ENCODE measurements around the gene TBCB.
"Not testable (repeated sequence)": the region's sequence is repeated elsewhere in the genome, so short reads cannot be mapped to it uniquely, and the experiment has no call there.

Gene TBCB

GRCh38 chr19:36115453-36116343, at the start of gene TBCB:
TBCB (plus strand) TSS chr19:36115468; CDS start chr19:36115561, 93 bp downstream.
- no peak for DNase-seq

GRCh38 chr19:36067681-36068080, 47.6 kb upstream of the TBCB start:
- DNase-seq = no peak

- DNase-seq = not testable (repeated sequence)
Observed at GRCh38 chr19:36068810-36069499, 46.3 kb upstream of the TBCB start.

DNA sequence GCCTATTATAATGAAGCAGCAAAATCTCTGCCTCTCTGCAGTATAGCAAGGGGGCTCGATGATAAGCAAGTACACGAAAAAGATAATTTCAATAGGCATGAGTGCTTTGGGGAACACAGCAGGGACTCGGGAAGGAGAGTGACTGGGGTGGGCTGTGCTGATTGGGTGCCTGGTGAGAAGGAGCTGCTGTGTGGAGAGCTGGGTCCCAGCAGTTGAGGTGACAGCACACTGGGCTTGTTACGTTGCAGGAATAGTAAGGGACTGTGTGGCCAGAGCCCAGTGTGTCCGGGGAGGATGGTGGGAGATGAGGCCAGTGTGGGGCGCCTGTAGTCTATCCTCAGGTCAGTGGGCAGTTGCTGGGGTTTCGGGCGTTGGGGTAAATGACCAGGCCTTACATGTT, 43.2 kb upstream of the TBCB start:
- DNase-seq = no peak

GRCh38 chr19:36073121-36073876, 42.0 kb upstream of the TBCB start:
- DNase-seq = no peak

GRCh38 chr19:36079389-36079945, 35.8 kb upstream of the TBCB start:
- no peak for DNase-seq

- DNase-seq = no peak
Observed at GRCh38 chr19:36081385-36081784, 33.9 kb upstream of the TBCB start.

GRCh38 chr19:36081894-36082293, 33.4 kb upstream of the TBCB start:
- DNase-seq = no peak

- no peak for DNase-seq
Observed at GRCh38 chr19:36082916-36083315, 32.4 kb upstream of the TBCB start.

DNA sequence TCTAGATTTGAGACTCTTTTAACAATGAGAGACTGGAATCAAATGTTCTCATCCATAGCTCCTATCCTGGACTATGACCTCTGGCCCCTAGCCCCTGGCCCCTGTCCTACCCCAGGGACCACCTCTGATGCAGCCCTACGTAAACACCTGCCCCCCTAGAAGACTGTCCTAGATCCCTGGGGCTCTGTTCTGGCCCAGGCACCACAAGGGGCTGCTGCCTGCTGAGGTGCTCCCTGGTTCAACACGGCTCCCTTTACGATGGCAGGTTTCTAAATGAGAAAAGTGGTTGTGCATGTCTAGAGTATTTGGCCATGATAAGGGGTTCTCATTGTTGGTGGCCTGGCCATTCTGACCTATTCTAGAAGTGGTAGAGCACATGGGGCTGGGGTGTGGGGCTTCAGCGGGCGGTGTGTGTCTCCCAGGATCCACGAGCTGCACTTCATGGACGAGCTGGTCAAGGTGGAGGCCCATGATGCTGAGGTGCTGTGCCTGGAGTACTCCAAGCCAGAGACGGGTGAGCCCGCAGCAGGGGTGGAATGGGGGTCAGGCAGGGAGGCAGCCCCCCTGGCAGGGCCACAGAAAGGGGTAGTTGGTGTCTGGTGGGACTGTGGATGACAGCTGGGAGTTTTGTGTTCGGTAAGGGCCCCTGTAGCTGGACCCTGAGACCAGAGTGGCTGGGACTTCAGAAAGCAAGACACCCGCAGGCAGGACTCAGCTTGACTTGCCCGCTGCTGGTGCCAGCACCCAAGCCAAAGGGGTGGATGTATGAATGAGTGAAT, 30.8 kb upstream of the TBCB start:
- no peak for DNase-seq

DNA sequence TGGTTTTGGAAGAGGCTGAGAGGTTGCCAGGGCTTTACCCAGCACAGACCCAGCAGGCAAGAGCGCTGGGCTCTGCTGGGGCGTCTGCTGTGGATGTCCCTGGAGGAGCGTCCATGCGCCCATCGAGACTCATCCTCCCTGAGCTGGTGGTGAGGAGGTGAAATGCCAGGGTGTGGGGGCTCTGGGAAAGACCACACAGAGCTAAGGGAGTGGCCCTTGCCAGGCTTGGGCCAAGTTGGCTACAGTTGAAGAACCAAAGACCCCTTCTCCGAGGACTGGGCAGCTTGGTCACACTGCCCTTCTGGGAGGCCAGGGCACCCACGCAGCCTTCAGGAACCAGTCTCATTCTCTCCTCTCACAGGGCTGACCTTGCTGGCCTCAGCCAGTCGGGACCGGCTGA, 28.9 kb upstream of the TBCB start:
- DNase-seq = no peak

DNA sequence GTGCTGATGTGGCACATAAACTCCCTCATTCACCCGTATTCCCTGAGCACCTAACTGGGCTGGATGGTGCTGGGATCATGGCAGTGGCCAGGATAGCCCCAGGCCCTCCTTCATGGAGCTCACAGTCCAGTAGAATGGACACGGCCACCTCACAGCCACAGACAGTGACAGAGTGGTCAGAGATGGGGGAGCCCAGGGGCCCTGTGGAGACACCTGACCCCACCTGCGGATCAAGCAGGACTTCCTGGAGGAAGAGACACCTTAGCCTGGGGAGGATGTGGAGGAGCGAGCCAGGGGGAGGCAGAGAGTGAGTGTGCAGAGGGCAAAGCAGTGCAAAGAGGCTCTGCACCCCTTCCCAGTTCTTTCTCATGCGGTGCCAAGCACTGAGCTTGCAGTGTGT, 25.4 kb upstream of the TBCB start:
- no peak for DNase-seq

GRCh38 chr19:36090910-36091695, 24.2 kb upstream of the TBCB start:
- no peak for DNase-seq

DNA sequence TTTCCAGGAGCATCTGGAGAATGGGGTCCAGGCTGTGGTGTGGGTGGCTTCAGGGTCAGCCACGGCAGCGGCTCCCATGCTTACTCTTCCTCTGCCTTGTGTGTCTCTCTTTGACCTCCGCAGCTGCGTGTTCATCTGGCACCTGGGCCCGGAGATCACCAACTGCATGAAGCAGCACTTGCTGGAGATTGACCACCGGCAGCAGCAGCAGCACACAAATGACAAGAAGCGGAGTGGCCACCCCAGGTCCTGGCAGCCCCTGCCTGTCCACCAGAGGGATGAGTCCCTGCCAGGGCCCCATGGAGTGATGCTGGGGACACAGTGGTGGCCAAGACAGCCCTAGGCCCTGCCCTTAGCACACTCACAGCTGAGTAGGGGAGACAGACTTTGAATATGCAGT, 22.7 kb upstream of the TBCB start:
- DNase-seq = no peak

DNA sequence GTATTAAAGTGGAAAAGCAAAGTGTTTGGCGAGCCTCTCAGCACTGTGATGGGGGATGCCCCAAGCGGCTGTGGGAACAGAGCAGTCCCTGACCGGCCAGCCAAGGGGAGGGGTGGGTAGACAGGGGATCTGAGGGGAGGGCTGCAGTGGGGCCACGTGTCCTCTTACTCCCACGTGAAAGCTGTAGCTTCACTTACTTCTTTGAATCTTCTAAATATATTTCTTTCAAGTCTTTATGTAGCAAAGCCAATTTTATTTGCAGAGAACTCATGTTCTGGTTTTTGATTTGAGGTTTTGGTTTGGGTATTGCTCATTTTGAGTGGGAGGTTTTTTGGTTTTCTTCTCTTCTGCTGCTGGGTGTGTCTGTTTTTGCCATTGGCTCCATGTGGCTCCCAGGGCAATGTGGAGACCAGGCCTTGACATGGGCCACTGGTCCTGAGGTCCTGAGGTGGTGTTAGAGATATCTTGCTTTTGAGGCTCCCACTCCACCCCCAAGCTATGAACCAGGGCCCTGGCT, 22.1 kb upstream of the TBCB start:
- DNase-seq = no peak

DNA sequence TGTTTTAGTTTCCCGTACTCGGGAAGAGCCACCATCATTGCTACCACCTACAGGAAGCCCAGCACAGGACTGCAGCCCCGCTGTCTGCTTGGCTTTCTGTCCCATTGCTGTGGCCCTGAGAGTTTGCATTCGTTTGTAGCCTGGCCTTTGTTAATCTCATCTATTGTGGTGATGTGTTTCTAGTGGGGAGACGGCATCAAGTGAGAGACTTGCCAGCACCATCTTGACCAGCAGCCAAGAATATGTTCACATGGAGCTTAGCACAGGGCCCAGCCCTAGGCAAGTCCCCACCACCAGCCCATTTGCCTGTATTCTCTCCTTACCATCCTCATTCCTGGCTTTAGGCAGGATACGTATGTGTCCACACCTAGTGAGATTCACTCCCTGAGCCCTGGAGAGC, 21.6 kb upstream of the TBCB start:
- no peak for DNase-seq

DNA sequence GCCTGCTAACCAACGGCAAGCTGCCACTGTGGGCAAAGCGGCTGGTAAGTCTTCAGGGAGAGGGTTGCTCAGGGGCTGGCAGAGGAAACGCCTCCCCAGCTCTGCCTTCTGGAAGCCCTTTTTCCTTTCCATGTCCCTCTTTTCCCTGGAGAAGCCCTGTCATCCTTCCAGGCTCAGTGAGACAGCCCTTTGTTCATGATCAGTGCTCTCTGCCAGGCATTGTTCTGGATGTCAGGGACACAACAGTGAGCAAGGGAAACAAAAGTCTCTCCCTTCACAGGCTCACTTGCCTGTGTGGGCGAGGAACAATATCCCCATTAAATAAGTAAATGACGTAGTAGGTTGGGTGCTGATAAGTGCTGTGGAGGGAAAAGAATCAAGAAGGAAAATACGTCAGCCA, 18.2 kb upstream of the TBCB start:
- DNase-seq = no peak

GRCh38 chr19:36099166-36099785, 16.0 kb upstream of the TBCB start:
- no peak for DNase-seq

- peak; percentile 89 for DNase-seq
Observed at GRCh38 chr19:36100476-36100875, 14.8 kb upstream of the TBCB start.

- no peak for DNase-seq
Observed at GRCh38 chr19:36101550-36102327, 13.5 kb upstream of the TBCB start.
